HG03378 (cell line): ENCODE data around the gene RELCH.

ENCODE experiments used
- ATAC-seq: cut with Tn5 transposase; IDR thresholded peaks from one replicate; pipeline ENCODE4 v1.9.1; 2021; ENCODE audit warnings: mild to moderate bottlenecking, moderate library complexity; ENCODE audit not compliant: unreplicated experiment

RELCH gene

DNA sequence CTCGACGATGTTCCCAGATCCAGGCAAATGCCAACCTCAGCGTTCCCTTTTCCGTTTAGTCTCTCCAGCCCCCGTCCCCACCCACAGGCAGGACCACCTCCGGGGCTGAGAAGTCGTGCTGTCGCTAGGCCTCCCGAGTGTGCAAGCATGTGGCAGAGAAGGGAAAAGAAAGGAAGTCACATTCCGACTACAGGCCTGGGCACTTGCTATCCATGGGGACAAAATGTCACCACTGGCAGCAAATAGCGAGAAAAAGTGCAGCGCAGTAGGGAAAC lies 619 bp upstream of the RELCH start:
- peak; percentile 3 for ATAC-seq

GRCh38 chr18:62187543-62188510 lies 772 bp downstream of the RELCH start:
- ATAC-seq = peak; percentile 20

DNA sequence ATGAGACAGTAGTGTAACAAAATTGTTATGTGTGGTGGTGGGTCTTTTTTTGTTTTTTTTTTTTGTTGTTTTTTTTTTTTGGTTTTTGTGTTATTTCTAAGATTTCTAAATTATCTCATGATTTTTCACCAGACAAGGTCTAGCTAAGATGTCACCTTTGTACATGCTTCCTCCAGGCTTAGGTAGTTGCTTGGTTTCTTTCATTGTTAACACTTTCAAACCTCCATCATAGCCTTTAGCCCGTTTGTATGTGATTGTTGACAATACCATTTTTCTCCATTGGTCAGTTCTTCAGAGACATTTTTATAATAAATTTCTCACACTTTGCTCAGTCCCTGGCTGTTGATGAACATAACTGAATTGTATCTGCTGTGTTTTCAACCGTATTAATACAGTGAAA lies 2.2 kb downstream of the RELCH start:
- ATAC-seq = no peak

- no peak for ATAC-seq
Observed at GRCh38 chr18:62196079-62196478, 9.0 kb downstream of the RELCH start.

DNA sequence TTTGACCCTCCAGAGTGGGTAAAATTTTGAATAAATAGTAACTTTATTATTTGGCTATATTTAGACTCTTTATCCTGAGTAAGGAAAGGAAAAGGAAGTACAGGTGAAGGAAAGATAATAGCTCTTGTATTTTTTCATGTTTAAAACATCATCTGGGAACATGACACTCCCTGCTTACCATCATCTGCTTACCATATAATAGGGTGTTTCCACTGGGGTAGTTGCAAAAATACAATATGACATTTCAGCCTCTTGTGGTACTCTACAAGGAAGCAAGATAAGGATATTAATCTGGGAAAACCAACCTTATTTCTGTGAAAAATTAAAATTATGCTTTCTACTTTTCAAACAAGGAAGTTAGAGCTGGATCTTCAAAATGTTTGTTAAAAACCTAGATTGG lies 9.9 kb downstream of the RELCH start:
- ATAC-seq = no peak

GRCh38 chr18:62198259-62198658 lies 11.2 kb downstream of the RELCH start:
- no peak for ATAC-seq

- ATAC-seq = no peak
Observed at GRCh38 chr18:62199629-62200028, 12.6 kb downstream of the RELCH start.

- peak; percentile 59 for ATAC-seq
Observed at GRCh38 chr18:62200121-62200914, 13.3 kb downstream of the RELCH start.

DNA sequence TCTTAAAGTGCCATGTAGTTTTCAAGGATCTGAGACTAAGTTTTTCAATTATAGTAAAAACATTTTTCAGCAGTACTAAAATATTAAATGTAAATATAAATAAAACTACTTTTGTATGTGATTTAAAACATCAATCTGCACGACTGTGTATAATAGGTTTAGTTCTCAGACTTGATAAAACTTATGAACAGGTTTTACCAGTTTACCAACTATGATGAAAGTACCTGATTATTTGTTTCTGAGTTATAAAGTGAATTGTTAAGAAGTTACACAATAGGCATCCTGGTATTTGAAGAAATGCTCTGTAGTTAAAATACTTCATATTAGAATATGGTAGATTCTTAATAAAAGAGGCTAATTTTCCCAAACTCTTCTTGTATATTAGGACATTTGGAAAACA lies 14.8 kb downstream of the RELCH start:
- ATAC-seq = no peak

DNA sequence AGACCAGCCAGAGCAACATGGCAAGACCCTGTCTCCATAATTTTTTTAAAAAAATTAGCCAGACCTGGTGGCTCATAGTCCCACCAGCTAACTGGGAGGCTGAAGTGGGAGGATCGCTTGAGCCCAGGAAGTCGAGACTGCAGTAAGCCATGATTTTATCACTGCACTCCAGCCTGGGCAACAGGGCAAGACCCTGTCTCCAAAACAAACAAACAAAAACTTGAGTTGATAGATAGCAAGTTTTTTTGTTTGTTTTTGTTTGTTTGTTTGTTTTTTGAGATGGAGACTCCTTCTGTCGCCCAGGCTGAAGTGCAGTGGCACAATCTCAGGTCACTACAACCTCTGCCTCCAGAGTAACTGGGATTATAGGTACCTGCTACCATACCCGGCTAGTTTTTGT lies 18.8 kb downstream of the RELCH start:
- no peak for ATAC-seq

DNA sequence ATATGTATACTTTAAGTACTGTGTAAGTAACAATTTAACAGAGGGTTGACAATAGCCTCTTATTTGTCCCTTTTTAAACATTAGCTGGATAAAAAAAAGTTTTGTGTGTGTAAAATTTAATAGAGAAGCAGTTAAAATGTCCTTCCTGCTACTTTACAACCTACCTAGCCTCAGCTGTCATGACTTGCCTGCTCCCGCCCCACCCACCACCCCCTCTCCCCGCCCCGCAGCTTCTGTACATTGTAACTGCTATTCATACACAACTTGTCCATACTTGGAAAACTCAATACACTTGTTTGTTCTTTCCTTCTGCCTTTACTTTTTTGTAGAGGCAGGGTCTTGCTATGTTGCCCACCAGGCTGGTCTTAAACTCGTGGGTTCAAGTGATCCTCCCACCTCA lies 19.5 kb downstream of the RELCH start:
- no peak for ATAC-seq

- no peak for ATAC-seq
Observed at GRCh38 chr18:62209046-62209445, 22.0 kb downstream of the RELCH start.

- no peak for ATAC-seq
Observed at GRCh38 chr18:62210138-62210537, 23.1 kb downstream of the RELCH start.

DNA sequence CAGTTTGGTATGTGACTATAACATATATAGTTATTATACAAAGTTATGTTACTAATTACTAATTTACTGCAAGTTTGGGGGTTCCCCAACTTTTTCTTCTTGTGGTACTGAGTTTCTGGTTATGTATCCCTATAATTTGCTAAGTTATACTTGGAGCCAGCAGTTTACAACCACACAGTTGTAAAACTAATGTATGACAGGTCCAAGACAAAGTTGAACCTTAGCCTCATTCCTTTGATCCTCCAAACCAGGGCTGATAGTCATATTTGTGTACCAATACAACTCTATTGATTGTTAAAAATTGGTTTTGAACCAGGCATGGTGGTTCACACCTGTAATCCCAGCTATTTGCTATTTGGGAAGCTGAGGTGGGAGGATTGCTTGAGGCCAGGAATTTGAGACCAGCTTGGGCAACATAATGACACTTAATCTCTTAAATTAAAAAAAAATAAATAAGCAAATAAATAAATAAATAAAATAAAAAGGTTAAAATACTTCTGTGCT lies 24.3 kb downstream of the RELCH start:
- ATAC-seq = no peak

DNA sequence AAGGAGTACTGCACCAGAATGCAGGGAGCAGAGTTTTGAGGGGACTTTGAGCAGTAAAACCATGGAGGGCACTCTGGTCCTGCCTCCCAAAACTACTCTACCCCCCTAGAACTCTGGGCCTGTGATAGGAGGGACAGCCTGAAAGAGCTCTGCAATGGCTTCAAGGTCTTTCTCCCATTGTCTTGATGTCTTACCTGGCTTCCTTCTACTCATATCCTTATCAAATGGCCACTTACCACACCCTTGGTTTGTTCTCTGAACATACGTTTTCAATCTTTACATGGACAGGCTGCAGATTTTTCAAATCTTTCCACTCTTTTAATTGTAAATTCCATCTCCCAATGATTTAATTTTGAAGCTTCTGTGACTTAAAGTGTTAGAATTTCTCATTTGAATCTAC lies 27.7 kb downstream of the RELCH start:
- no peak for ATAC-seq

- no peak for ATAC-seq
Observed at GRCh38 chr18:62224229-62224628, 37.2 kb downstream of the RELCH start.

GRCh38 chr18:62226047-62226446 lies 39.0 kb downstream of the RELCH start:
- ATAC-seq = no peak

- no peak for ATAC-seq
Observed at GRCh38 chr18:62236252-62236651, 49.2 kb downstream of the RELCH start.

GRCh38 chr18:62239475-62239874 lies 52.4 kb downstream of the RELCH start:
- no peak for ATAC-seq

- ATAC-seq = no peak
Observed at GRCh38 chr18:62242955-62243354, 55.9 kb downstream of the RELCH start.

- ATAC-seq = no peak
Observed at GRCh38 chr18:62245177-62245576, 58.1 kb downstream of the RELCH start.

DNA sequence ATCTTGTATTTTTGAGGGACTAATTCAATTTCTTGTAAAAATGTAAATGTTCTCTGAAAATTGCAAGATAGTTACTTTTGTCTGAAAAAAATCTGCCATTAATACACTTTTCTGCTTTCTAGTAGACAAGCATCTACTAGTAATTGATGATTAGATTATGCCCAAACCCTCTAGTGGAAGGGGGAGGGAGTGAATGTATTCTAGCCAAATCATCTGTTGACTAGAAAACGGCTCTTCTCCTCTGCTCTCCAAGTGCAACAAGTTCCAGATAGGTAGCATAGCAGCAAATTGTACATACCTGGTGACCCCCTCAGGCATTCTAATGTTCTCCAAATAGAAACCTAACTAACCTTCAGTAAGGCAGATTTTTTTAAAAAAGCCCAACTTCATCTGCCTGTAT lies 58.6 kb downstream of the RELCH start:
- ATAC-seq = no peak
